Glomerular endothelial cell (primary cell): ENCODE data around the gene BRD3OS. TPM values are rescaled to one million over a fixed set of nuclear protein-coding genes. Genes with fewer than 3 reads are reported as not detected.

Source experiments
- DNase-seq: peaks from one replicate; pipeline ENCODE4 v3.0.0-alpha.2; 2011; ENCODE audit warnings: low read depth, low spot score; ENCODE audit errors: extremely low read depth
- total RNA-seq: library from RNA; depleted of rRNA; stranded (reverse); fragments of >200 nt; gene quantifications from 2 replicates; pipeline ENCODE4 v1.2.3, GENCODE V29; 2015

The BRD3OS gene
- total RNA-seq, 1 donor from 2014 or later = 20.2 TPM

DNA sequence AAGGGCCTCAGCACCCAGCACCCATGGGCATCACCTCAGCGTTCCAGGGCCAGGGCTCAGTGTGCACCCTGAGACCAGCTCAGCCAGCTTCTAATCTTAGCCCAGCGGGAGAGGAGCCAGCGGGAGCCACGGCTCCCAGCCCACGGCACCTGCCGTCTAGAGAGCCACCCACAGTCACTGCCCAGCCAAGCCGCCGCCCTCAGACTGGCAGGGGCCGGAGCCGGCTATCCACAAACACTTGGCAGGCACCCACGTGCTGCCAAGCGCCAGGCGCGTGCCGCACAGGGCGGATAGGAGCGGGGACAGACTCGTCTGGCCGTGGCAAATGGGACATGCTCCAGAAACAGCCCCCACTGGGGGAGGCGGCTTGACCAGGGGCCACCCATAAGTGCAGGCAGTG is 24.0 kb downstream of the BRD3OS start:
- no peak for DNase-seq

DNA sequence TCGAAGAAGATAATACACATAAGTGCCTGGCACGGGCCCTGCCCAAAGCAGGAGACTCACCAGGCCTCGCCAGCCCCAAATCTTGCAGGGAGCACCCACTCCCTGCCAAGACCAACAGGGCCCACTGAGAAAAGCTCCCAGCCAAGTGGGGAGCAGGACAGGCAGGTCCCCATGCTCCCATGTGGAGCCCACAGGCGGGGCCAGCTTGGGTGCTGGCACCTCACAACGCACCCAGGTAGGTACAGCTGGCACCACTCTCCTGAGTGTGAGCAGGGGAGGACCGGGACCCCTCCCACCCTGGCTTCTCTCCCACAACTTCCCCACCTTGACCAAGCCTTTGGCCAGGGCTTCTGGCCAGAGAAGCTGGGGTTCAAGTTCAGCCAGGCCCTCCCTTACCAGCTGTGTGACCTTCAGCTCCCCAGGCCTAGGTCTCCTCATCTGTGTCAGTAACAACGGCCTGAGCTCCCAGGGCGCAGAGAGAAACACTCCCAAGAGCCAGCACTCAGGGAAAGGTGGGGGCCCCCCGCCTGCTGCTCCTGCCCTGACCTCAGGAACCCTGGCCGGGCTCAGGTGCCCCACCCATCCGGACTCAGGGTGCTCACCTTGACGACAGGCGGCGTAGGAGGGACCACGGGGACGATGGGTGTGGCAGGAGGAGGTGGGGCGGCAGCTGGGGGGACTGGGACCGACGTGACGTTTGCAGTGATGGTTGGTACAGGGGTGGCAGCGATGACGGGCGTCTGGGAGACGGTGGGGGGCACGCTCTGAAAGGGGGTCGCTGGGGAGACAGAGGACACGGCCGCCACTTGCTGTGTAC is 24.7 kb downstream of the BRD3OS start:
- no peak for DNase-seq

GRCh38 chr9:134050726-134051125 is 25.4 kb downstream of the BRD3OS start:
- DNase-seq = no peak

- no peak for DNase-seq
Measured at GRCh38 chr9:134051319-134051718, 26.0 kb downstream of the BRD3OS start.

- DNase-seq = no peak
Measured at GRCh38 chr9:134052491-134052890, 27.2 kb downstream of the BRD3OS start.

DNA sequence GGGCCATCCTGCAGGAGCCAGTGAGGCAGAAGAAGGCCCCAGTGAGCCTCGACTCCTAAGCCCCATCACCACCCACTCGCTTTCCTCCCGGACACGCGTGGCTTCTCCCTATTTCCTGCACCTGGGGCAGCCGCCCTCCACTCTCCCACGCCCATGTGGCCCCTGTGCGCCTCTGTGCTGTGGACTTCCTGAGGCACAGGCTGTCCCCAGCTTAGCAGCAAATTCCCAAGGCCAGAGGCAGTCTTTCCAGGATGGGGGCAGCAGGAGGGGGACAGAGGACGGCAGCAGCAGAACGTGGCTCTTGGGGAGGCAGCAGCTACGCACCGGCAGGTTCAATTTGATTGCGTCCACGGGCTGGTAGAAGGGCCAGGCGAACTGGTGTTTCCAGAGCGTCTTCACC is 27.7 kb downstream of the BRD3OS start:
- no peak for DNase-seq

- no peak for DNase-seq
Measured at GRCh38 chr9:134053401-134053871, 28.2 kb downstream of the BRD3OS start.

GRCh38 chr9:134053941-134054761 is 28.9 kb downstream of the BRD3OS start:
- DNase-seq = no peak

DNA sequence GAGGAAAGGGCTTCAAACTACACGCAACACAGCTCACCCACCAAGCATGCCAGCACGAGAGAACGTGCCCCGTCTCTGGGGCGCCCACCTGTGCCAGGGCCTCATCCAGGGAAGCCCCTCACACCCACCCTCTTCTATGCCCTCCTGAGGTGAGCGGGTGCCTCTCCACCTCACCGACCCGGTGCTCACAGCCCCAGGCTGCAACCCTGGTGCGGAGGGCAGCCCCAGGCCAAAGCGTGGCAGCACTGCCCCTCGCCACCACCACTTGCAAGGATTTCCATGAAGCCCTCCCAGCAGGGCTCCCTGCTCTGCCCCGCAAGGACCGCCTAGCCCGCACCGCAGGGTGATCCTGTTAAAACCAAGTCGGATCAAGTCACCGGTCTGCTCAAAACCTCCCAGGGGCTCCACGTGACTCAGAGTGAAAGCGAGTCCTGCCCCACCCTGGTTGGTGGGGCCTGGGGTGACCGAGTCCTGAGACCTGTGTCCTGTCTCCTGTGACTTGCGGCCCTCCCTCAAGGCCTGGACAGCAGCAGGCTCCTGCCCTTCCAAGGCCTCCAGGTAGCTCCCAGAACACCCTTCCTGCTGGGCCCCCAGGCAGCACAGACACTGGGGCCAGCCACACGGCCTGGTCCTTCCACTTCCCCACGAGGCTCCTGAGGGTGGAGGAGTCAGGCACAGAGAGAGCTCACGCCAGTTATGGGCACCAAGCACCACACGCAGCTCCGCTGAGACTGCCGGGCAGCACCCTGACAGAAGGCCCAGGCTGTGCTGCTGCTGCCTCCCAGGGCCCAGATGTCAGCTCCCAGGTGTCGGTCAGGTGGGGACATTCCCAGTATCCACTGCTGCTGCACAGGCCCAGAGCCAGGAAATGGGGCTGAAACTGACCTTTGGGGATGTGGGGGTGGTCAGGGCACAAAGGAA is 29.9 kb downstream of the BRD3OS start:
- no peak for DNase-seq

- no peak for DNase-seq
Measured at GRCh38 chr9:134055981-134056461, 30.7 kb downstream of the BRD3OS start.

GRCh38 chr9:134056483-134057306 is 31.4 kb downstream of the BRD3OS start:
- no peak for DNase-seq

GRCh38 chr9:134057307-134057657 is 32.0 kb downstream of the BRD3OS start:
- DNase-seq = no peak

GRCh38 chr9:134057751-134058701 is 32.7 kb downstream of the BRD3OS start:
- DNase-seq = no peak

DNA sequence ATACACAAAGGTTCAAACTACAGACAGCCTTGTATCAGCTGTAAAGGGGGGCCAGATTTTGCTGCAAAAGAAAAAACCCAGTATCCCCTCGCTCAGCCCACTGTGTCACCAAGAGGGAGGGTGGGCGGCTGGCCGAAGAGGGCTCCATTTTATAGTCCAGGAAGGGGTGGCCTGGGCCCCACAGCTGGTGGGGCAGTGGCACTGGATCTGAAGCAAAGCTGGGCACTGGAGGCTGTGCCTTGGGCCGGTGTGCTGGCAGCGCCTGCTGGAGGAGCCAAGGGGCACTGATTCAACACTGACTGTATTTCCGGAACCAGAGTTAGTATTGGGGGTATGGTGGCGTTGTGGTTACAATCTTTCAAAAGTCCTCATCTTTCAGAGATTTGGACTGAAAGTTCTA is 33.4 kb downstream of the BRD3OS start:
- DNase-seq = no peak

DNA sequence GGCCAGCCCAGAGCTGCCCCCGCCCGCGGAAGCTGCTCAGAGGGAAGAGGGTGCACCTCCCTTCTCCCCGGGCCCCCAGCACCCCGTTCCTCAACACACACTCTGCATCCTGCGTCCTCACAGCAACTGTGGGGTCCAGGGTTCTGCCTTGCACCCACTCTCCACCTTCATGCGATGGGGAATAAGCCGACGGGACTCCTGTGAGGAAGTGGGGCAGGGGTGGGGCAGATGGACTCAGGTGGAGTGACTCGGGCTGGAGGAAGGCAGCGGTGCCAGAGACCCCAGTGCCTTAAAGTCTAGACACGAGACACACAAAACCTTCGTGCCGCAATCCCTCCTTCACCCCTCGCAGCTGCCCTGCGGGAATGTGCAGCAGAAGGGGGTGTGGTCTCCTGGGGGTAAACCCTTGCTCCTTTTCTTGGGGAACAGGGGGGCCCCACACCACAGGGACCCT is 33.9 kb downstream of the BRD3OS start:
- DNase-seq = no peak

DNA sequence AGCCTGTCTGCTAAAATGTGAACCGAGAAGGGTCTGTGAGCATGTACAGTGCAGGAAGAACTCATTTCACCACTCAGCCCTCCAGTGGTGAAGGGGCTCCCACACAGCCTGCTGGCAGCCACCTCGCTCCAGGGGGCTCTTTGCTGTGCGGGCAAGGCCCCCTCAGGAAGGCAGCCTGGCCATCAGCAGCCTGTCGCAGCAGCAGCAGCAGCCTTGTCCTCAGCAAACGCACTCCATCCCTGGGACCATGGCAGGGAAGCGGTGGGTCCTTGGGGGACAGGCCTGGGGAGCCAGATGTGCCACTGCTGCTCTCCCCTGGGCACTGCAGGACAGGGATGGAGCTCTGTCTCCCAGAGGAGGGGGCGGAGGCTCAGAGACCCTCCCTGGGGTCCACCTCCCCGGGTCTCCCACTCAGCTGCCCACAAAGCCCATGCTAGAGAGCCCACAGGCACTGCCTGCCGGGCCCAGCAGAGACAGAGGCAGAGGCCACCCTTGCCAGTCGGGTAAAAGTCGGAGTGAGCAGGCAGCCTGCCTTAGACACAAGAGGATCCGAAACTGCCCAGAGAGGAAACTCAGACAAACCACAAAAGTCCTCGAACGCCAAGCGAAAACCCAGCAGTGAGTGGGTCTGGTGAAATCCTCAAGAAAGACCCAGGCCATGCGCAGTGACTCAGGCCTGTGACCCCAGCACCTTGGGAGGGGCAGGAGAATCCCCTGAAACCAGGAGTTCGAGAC is 34.5 kb downstream of the BRD3OS start:
- DNase-seq = no peak

DNA sequence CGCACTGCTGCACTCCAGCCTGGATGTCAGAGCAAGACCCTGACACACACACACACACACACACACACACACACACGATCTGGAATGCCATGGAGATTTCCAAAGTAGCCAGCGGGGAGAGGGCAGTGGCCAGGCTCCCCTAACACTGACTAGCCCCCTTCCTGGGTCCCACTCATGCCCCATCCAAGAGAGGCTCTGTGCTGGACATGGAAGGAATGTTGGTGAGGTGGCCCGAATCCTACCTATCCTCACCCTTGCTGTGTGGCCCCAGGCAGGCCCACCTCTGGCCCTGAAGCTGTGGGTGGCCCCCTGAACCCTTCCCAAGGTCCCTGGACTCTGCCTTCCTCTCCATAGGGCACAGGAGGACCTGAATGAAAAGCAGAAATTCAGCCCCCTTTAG is 35.3 kb downstream of the BRD3OS start:
- no peak for DNase-seq
